ENCODE data around the gene HMGXB4.

DNA sequence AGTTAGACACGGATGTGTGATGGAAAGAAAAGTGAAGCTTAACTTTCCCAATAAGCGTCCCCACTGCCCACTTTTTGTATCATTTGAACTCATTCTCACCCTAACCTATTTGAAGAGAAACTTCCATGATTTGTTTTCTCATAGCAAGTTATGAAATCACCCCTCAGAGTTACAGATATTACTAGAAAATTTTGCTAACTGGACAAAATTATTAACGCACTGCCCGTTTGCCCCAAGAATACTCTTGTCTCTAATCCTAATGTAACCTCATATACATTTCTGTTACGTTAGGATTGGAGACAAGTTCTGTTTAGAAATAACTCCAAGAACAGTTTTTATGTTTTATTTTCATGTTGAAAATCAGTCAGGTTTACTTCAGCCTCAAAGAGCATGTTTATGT, 67.9 kb downstream of the HMGXB4 start:
- TF ChIP-seq, protein P1, sequence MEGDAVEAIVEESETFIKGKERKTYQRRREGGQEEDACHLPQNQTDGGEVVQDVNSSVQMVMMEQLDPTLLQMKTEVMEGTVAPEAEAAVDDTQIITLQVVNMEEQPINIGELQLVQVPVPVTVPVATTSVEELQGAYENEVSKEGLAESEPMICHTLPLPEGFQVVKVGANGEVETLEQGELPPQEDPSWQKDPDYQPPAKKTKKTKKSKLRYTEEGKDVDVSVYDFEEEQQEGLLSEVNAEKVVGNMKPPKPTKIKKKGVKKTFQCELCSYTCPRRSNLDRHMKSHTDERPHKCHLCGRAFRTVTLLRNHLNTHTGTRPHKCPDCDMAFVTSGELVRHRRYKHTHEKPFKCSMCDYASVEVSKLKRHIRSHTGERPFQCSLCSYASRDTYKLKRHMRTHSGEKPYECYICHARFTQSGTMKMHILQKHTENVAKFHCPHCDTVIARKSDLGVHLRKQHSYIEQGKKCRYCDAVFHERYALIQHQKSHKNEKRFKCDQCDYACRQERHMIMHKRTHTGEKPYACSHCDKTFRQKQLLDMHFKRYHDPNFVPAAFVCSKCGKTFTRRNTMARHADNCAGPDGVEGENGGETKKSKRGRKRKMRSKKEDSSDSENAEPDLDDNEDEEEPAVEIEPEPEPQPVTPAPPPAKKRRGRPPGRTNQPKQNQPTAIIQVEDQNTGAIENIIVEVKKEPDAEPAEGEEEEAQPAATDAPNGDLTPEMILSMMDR (IDR thresholded peaks at IDR 0.05; ENCODE audit: low read depth, low read length) = no peak
- TF ChIP-seq POLR2A (IDR thresholded peaks at IDR 0.05; ENCODE audit: extremely low read depth, insufficient read length) = no peak
- TF ChIP-seq MYC (IDR thresholded peaks at IDR 0.05; ENCODE audit: low read depth, low read length) = no peak

All from NB4 (cell line).